CD4-positive, alpha-beta T cell treated with Interferon alpha-2 for 1 hour (primary cell): ENCODE measurements around the gene HAO2.

Experiments used
- DNase-seq, 2 donors: peaks; one replicate each; pipeline ENCODE4 v3.0.0-alpha.2; 2020 to 2022

The HAO2 gene

DNA sequence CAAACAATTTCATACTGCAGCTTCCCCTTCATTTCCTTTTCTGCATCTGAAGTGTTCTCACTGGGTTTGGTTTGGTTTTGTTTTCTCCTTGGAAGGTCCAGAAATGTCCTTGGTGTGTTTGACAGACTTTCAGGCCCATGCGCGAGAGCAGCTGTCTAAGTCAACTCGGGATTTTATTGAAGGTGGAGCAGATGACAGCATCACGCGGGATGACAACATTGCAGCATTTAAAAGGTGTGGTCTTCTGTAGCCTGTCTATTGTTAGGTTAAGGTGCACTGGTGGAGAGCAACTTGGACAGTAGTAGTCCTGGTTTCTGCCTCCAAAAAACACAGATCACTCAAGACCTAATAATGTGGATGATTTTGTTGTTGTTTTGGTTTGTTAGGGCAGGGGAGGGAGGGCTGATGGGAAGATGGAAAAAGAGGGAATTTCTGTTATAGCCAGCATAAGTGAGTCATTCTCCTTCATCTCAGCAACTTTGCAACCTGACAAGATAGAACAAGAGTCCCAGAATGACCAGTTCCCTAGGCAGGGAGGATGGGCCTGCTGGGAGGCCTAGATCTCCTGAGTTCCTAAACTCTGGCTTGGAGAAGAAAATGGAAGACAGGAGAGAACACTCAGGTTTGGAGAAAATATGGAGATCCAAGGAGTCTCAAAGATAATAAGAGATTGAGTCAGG lies 12.5 kb downstream of the HAO2 start:
- DNase-seq = no peak

DNA sequence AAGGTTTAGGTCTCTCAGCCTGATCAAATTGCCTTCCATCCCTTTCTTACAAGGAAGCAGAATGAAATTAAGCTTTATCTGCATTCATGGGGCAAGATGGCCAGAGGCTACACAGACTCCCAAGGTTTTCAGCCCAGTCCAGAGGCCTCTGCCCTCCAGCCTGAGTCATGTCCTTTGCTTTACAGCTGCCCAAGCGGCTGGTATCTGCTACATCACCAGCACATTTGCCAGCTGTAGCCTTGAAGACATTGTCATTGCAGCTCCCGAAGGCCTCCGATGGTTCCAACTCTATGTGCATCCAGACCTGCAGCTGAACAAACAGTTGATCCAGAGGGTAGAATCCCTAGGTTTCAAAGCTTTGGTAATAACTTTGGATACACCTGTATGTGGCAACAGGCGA lies 16.0 kb downstream of the HAO2 start:
- DNase-seq = no peak

DNA sequence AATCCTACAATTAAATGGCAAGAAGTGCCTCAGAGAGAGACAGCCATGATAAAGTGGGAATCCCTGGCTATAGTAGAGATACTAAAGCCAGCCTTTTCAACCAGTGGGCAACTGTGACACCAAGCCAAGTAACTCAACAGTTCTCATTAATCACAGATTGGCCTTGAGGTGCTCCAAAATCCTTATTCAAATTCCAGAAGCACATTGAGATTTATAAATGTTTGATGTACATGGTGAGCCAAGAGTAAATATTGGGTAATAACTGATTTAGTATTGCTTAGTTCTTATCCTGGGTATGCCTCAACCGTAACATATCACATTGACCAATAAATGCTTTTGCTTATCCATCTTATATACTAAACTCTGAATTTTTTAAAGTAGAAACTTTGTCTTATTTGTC lies 17.1 kb downstream of the HAO2 start:
- DNase-seq = no peak

DNA sequence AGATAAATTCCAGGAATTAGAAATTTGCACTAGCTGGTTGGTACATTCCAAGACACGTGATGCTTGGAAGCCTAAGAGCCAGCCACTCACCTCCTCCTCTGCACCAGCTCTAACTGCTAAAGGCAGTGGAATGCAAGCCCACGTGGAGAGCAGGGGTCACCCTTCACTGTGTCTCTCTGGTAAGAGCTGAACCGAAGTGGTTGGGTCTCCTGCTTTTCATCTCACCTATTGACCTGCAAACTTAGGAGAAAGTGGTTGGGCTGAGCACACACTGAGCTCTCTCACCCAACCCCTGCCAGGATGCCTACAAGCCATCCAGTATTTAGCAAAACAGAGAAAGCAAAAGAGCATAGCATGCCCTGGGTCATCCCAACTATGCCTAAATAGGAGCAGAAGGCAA lies 19.3 kb downstream of the HAO2 start:
- DNase-seq = no peak

- DNase-seq = no peak
Observed at GRCh38 chr1:119388450-119388849, 19.9 kb downstream of the HAO2 start.

- no peak for DNase-seq
Observed at GRCh38 chr1:119390526-119390925, 21.9 kb downstream of the HAO2 start.

GRCh38 chr1:119391749-119392148 lies 23.2 kb downstream of the HAO2 start:
- no peak for DNase-seq

GRCh38 chr1:119394085-119394484 lies 25.5 kb downstream of the HAO2 start:
- no peak for DNase-seq

DNA sequence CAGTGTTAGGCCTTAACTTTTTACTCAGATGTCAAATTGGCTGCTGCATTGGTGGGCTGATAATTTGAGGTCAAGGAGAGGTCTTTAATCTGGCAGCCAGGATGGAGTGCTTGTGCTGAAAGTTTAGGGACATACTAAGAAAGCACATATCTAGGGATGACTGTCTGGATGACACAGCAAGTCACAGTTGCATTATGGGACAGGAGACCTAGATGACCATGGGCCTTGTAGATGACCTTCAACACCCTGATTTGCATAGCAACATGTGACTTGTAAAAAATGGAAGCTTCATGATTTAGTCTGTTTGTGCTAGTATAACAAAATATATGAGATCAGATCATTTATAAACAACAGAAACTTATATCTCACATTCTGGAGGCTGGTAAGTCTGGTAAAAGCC lies 28.4 kb downstream of the HAO2 start:
- DNase-seq = no peak

GRCh38 chr1:119397986-119398385 lies 29.4 kb downstream of the HAO2 start:
- DNase-seq = no peak

DNA sequence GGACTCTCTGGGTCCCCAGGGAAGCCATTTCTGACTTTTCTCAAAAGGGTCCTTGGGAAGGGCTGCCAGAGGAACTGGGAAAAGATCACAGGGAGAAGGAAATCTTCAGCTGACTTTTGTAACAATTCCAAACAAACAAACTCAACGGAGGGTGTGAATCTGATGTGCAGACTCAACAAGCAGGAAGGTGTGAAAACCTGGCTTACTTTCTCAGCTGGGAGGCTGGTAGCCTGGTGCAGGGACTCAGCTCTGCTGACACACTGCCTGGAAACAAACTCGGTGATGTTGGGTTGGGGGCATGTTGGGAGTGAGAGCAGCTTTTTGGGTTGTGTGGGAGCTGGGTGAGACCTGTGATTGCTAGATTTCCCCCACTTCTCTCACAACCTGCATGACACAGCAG lies 36.2 kb downstream of the HAO2 start:
- DNase-seq = no peak

- DNase-seq = no peak
Observed at GRCh38 chr1:119409731-119410130, 41.1 kb downstream of the HAO2 start.

DNA sequence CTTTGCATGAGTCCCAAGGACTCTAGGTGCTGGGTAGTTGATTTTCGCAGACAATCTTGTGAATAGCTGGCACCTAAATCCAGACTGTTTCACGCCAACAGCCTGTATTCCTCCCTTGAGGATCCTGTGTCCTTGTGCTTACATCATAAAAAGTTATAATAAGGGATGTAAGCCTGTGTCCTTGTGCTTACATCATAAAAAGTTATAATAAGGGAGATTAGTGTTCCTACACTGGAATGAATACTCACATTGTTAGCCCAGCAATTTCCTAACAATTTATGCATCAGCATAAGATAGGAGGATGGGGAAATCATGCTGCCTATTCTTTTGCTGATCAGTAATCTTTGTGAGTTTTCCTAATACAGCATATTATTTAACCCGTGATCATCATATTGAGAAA lies 42.4 kb downstream of the HAO2 start:
- no peak for DNase-seq

GRCh38 chr1:119414950-119415349 lies 46.4 kb downstream of the HAO2 start, which contains the start of gene HSD3B2:
HSD3B2 (plus strand) TSS chr1:119415150; CDS start chr1:119415420, 270 bp downstream.
- no peak for DNase-seq

DNA sequence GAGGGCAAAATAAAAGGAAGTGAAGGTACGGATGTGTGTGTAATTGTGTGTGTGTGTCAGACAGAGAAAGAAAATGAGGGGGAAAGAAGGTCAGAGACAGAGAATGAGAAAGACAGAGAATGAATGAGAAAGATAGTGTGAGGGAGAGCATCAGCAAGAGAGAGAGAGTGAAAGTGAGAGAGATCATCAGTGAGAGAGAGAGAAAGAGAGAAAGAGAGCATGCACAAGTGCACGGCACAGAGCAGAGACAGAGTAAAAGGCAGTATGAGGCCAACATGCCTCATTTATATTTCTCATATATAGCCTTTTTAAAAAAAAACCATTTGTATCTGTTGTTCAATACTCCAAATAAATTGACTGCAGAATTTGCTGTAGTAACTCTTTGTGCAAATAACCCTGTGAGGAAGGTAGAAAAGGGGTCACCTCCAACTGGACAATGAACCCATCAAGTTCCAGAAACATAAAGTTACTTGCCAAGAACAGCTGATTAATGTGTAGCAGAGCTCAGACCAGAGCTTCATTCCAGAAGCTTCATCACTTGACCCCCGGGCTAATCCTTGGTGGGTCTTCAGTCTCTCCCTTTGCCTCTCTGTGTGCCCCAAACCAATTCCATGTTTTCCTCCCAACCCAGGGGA lies 47.5 kb downstream of the HAO2 start:
- DNase-seq = no peak

DNA sequence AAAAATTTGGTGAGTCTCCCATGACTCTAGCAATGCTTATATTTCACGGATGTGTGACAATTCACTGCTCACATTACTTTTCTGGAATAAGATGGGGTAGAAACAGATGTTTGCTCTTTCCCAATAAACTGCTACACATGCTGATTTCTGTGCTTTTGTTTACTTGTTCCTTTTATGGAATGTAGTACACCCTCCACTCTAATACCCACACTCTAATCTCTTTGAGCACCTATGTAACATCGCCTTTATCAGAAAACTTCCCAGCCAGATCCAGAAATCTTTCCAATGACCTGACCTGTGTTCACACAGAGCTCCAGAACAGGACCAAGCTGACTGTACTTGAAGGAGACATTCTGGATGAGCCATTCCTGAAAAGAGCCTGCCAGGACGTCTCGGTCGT lies 50.5 kb downstream of the HAO2 start:
- no peak for DNase-seq

DNA sequence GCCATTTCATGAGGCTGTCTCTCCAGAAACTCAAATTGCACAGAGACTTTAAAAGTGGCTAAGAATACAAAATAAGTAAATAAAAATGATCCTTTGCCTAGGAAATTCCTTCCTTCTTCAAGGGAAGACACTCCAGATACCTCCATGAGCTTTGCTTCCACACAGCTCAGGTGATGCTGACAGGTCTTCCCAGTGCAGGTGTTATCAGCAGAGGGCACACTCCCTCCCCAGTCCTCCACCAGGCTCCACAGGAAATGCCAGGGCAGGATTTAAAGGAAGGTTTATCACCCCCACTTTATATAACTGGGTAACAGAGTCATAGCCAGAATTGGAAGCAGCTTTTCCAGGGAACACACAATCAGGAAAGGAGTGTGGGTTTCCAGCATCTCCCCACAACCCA lies 52.1 kb downstream of the HAO2 start:
- DNase-seq = no peak

DNA sequence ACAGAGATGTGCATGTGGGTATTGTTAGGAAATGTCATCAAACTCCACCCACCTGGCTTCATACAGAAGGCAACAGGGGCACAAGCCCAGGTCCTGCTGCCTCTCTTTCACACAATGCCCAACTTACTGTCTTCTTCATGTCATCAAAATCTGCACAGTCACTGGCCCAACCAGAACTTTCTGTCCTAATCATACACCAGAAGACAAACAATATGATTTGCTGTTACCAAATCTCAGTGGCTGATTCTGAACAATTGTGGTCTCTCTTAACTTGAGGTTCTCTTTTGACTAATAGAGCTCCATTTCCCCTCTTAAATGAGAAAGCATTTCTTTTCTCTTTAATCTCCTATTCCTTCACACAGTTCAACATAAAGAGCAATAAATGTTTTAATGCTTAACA lies 54.0 kb downstream of the HAO2 start:
- no peak for DNase-seq

DNA sequence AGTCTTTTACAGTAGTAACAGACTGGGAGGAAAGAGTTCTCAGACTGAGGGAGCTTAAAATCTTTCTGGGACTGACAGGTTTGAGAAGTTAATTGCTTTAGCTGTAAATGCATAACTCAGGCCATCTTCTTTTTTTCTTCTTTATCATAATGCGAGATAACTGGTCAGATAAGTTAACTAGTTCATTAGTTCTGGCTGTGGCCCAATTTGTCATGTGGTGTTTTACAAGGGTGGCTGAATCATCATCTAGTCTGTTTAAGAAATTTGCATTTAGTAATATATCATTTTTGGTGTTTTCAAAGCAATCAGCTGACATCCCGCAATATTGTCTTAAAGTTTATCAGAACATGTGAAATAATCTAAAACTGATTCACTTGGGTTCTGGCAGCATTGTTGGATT lies 60.4 kb downstream of the HAO2 start:
- no peak for DNase-seq

DNA sequence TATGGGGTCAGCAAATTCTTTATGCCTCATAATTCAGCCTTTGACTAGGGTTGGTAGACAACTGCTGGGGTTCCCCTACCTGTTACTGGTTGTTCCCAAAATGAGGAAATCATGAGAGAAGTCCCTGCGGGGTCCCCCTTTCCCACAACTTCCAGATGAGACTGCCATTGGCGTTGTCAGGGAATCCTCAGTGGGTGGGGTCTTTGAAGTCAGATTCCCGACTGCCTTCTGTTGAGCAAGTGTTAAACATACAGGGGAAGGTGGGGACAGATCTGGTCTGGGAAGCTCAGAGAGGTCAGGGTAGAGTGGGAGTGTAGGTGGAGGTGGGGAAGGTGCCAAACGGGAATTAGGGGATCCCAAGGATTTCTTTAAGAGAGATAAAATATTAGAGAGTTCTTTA lies 61.1 kb downstream of the HAO2 start:
- no peak for DNase-seq

DNA sequence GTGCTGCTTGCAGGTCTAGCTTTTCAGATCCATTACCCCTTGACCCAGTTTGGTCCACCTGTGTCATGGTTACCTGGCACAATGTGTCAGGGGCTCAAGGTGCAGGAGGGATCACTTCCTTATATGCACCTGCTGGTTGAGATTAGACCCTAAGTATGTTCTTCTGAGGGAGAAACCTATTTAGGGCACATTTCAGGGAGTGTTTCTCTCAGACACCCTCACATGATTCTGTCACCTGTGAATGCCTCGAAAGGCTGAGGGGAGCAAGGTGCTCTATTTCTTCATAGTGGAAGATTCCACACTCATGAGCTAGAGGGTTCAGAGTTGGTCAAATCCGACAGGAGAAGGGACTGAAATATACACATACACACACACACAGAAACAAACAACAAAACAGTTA lies 61.9 kb downstream of the HAO2 start:
- no peak for DNase-seq

DNA sequence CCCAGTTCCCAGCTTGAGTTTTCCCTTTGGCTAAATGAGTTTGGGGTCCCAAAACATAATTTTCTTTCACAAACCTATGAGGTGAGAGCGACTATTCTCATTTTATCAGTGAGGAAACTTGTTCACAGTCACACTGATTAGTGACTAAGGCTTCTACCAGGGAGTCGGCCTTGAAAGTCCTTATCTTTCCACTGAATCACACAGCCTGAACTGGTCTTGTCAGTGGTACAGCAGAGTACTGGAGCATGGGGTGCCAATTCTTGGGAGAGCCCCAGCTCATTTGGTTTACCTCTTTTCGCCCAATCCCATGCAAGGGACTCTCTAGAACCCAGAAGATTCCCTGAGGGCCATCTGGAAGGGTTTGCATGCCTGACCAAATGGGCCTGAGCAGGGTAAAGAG lies 63.3 kb downstream of the HAO2 start:
- no peak for DNase-seq

DNA sequence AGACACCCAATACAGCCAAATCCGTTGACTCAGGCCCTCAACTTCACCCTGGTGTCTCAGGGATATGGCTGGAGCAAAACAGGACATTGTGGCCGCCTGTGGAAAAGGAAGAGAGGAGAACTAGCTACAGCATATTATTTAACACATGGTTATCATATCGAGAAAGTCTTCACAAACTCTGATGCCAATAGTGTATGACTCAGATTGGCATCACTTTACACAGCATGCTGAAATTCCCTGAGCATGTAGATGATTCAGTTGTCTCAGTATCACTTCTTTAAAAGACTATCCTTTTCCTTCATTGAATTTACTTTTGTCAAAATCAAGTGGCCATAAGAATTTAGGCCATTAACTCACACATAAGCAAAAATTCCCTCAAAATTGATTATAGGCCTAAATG lies 66.5 kb downstream of the HAO2 start:
- DNase-seq = no peak

GRCh38 chr1:119438761-119439160 lies 70.2 kb downstream of the HAO2 start:
- no peak for DNase-seq

GRCh38 chr1:119440721-119441307 lies 72.2 kb downstream of the HAO2 start:
- no peak for DNase-seq
